Heart right ventricle (tissue), 16 donors: ENCODE data around the gene ZNF319. TPM values are rescaled to one million over a fixed set of nuclear protein-coding genes. Genes with fewer than 3 reads are reported as not detected.

ENCODE experiments used
- ATAC-seq, 8 donors: fragments of 200-7000 bp; cut with Tn5 transposase; one replicate each; pipeline ENCODE4 v1.9.1; 2020; ENCODE audit warnings: mild to moderate bottlenecking in 8 of 8, moderate library complexity in 8 of 8, moderate number of reproducible peaks in 1 of 8
- DNase-seq, 2 donors: peaks; one replicate each; pipeline ENCODE4 v3.0.0-alpha.2; 2020
- H3K27ac ChIP-seq, 10 donors: fragments of 200-600 bp; sonication (generic) in 2 of 10; one replicate each; pipeline versions ENCODE4 v1.5.0 to v1.8.0; 2020 to 2022; ENCODE audit warnings: mild to moderate bottlenecking in 3 of 10
- H3K27me3 ChIP-seq, 7 donors: fragments of 200-600 bp; one replicate each; pipeline ENCODE4 v1.8.0; 2021 to 2022; ENCODE audit warnings: mild to moderate bottlenecking in 2 of 7
- H3K36me3 ChIP-seq, 9 donors: fragments of 200-600 bp; sonication (generic) in 1 of 9; one replicate each; pipeline versions ENCODE4 v1.5.0 to v1.8.0; 2020 to 2022; ENCODE audit warnings: mild to moderate bottlenecking in 2 of 9
- H3K4me1 ChIP-seq, 9 donors: fragments of 200-600 bp; sonication (generic) in 1 of 9; one replicate each; pipeline versions ENCODE4 v1.5.0 to v1.8.0; 2020 to 2022; ENCODE audit warnings: mild to moderate bottlenecking in 4 of 9
- H3K4me3 ChIP-seq, 10 donors: fragments of 200-600 bp; sonication (generic) in 2 of 10; one replicate each; pipeline versions ENCODE4 v1.5.0 to v1.8.0; 2020 to 2022; ENCODE audit warnings: mild to moderate bottlenecking in 7 of 10, moderate library complexity in 2 of 10
- H3K9me3 ChIP-seq, 11 donors: fragments of 200-600 bp in 10 of 11; sonication (generic) in 2 of 11; one replicate each; pipeline versions ENCODE4 v1.5.0 to v1.8.0; 2013 to 2022; ENCODE audit warnings: mild to moderate bottlenecking in 2 of 11, control low read depth in 1 of 11, moderate library complexity in 1 of 11
- WGBS, 2 donors: extraction: QIAGEN DNeasy Blood & Tissue Kit; methylation state at CpG; one replicate each; pipeline ENCODE4 v1.1.7; 2013; ENCODE audit warnings: inconsistent platforms in 1 of 2; 5-methylcytosine and 5-hydroxymethylcytosine counted together
- intact Hi-C, 10 donors: fragments of 100-400 bp; cut with DNase I; formaldehyde crosslinking; loops; one replicate each; pipeline versions ENCODE4 v1.11.1 to v1.14.2; 2022
- long read RNA-seq, 3 donors: library from polyadenylated mRNA; unstranded; transcript quantifications; one replicate each; pipeline ENCODE4 v2.0.0, GENCODE V29; 2020 to 2021
- polyA plus RNA-seq, 2 donors: library from polyadenylated mRNA; stranded (reverse); fragments of 200-250 nt; gene quantifications; one replicate each; pipeline ENCODE4 v1.2.3, GENCODE V29; 2013
- total RNA-seq, 10 donors: library from RNA; stranded (reverse); fragmentation: NEBNext Ultra II Directional in 3 of 10; extraction: Animal tissue kit (Norgen Biotek cat#: 25700) in 3 of 10; gene quantifications; one replicate each; pipeline versions ENCODE4 v1.2.1 to v1.2.4, GENCODE V29; 2021 to 2023
- TF ChIP-seq, protein P1 (sequence below), 9 donors: fragments of 200-600 bp; sonication (generic) in 2 of 9; IDR thresholded peaks; one replicate each; pipeline versions ENCODE4 v1.5.0 to v1.8.0; 2021 to 2022; ENCODE audit warnings: antibody characterized with exemption in 9 of 9, mild to moderate bottlenecking in 5 of 9, moderate library complexity in 1 of 9
- donor health status: Arrhythmogenic right ventricular cardiomyopathy.
- donor health status: ischemic (EF 13 %, LVEDD 7.1; RV severe dilation, severe dysfunction).
- donor health status: healthy with polysubstance abuse.
- donor health status: DM: no; HTN: yes; CAD: no.
- donor health status: DM: no; HTN: no; CAD: no.
- donor health status: ischemic (EF 25% LVEDD 6.9; RV normal size, moderate dysfunction).
- donor health status: ischemic (EF 25% LVEDD 5.7; RV mildly dilated, moderate dysfunction).
- donor health status: healthy.
- donor health status: DM: yes; HTN: yes; CAD: no.
- donor health status: Ischemic cardiomyopathy.
- donor health status: ischemic (EF 35%, LVEDD 5.7; RV mildly dilated, moderate dysfunction).
- donor health status: nonischemic (EF 11% LVEDD 7.7; RV severe dilation, severe dysfunction).
- donor health status: DM: yes; HTN: yes; CAD: no.
- donor health status: PGD.
- donor health status: ischemic (EF 29% LVEDD 5.4; RV normal size, mild dysfunction).
- donor health status: nonischemic (EF 23%, LVEDD 6.1; RV moderate dilation, normal function).

The ZNF319 gene
- 10 to 100 TPM in 1 of 10 donors, 1 to 10 TPM in 9; 5.0 to 11.3 (median 7.5) TPM for total RNA-seq
- 1 to 10 TPM; 3.5 to 4.3 TPM for polyA plus RNA-seq
- long read RNA-seq, donor 1, partial matches to known transcripts: 0 of 10 reads
- long read RNA-seq, donor 1, other reads (novel, unspliced or antisense): 10 of 10 reads
- long read RNA-seq, donor 2, full-length matches to known transcripts: 1 of 7 reads
- long read RNA-seq, donor 2, partial matches to known transcripts: 0 of 7 reads
- long read RNA-seq, donor 2, other reads (novel, unspliced or antisense): 6 of 7 reads
- long read RNA-seq, donor 3, partial matches to known transcripts: 0 of 28 reads
- long read RNA-seq, donor 3, other reads (novel, unspliced or antisense): 26 of 28 reads

DNA sequence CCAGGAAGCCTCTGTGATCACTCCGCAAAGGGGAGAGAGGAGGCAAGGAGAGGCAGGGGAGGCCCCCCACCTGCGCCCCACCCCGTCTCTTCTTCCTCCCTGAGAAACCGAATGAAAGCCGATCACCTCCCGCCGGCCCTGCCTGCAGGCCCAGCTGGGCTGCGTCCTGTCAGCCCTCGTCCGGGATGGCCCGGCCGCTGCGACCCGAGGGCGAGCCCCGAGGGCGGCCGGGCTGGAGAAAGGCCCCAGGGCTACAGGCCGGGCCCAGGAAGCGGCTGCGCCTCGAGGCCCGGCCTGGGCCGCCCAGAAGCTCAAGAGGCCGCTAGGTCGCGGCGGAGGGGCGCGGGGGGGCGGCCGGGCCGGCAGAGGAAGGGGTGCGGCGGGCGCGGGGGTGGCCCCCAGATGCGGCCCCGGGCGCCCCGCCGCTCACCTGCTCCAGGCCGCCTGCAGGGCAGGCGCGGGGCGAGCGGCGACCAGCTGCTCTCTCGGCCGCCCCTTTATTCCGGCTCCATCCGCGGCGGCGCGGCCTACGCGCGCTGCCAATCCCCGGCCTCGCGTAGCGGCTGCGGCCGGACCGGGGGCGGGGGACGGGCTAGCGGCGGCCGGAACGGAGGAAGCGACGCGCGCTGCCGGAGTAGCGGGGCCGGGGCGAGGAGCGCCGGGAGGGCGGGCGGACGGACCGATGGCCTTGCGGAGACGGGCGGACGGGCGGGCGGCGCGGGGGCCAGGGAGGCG, at the start of gene ZNF319:
Gene ZNF319 (minus strand): TSS at position 702 of the 735 bp plus-strand sequence. CDS start 2,407 bp downstream, outside the sequence.
- H3K9me3 ChIP-seq: no peaks in the 10 kb centered on the region
- 0 to 1% methylated on average over 61 to 95 of the region's 95 CpGs for WGBS, 2 donors
- DNase-seq: peak in 1 of 2 donors; percentile 32
- TF ChIP-seq, protein P1, sequence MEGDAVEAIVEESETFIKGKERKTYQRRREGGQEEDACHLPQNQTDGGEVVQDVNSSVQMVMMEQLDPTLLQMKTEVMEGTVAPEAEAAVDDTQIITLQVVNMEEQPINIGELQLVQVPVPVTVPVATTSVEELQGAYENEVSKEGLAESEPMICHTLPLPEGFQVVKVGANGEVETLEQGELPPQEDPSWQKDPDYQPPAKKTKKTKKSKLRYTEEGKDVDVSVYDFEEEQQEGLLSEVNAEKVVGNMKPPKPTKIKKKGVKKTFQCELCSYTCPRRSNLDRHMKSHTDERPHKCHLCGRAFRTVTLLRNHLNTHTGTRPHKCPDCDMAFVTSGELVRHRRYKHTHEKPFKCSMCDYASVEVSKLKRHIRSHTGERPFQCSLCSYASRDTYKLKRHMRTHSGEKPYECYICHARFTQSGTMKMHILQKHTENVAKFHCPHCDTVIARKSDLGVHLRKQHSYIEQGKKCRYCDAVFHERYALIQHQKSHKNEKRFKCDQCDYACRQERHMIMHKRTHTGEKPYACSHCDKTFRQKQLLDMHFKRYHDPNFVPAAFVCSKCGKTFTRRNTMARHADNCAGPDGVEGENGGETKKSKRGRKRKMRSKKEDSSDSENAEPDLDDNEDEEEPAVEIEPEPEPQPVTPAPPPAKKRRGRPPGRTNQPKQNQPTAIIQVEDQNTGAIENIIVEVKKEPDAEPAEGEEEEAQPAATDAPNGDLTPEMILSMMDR (IDR thresholded peaks at IDR 0.05): no peak
- peaks cover 6 to 60% (median 36%) of the 10 kb centered on the region in 9 donors for H3K4me1 ChIP-seq
- H3K27ac ChIP-seq: peak within 1 kb of the TSS; percentile 86 to 97 (median 92)
- peak in 3 of 8 donors; percentile 0 to 9 (median 3) for ATAC-seq
- intact Hi-C loops: loop anchor here (1.0 to 10.0 kb wide), 15 partner anchors 93 to 425 kb away; partner anchors contain the start of gene KIFC3 (in 2 of the 10)
- peak within 1 kb of the TSS; percentile 57 to 97 (median 72) for H3K4me3 ChIP-seq
- H3K27me3 ChIP-seq: no peaks in the 10 kb centered on the region
- H3K36me3 ChIP-seq: peaks cover 0 to 59% (median 18%) of the 10 kb centered on the region in 9 donors

DNA sequence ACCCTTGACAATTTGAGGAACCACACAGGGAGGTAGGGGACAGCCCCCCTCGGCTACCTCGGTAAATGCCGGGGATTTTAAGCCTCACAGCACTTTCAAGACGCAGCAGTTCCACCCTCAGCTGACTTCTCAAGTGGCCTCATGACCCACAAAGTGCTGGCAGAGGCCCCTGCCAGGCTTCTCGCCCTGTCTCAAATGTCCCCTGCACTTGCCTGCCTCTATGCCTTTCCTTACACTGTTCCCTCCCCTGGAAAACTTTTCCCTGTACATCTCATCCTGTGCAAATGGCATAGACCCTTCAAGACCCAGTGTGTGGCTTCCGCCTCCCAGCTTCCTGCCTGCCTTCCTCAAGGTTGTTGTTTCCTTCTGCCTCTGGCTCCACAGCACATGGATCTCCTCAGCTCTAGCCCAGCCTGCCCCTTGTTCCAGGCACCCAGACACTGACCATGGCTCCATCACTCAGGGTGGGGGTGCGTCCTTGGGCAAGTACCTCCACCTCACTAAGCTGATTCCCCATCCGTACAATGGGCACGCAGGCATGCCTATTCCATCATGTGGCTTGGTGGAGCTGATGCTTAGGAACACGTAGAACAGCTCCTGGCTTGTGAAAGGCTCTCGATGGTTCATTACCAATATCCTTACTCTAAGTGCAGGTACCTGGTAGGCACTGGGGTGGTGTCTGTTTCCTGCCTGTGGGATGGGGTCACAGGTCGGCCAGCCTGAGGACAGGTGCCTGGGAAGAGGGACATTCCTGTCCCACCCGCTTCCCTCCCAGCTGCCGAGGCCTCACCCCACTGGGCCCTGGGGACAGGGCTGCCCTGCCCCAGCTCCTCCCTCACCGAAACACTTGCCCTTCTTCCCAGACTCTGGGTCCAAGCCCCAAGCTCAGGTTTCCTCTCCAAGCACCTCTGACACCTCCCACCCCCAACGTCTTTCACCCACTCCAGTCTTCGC, 49.0 kb upstream of the ZNF319 start:
- ATAC-seq (no peak), DNase-seq (no peak)
- H3K4me1 ChIP-seq: peaks cover 4 to 59% (median 35%) of the 10 kb centered on the region in 9 donors

DNA sequence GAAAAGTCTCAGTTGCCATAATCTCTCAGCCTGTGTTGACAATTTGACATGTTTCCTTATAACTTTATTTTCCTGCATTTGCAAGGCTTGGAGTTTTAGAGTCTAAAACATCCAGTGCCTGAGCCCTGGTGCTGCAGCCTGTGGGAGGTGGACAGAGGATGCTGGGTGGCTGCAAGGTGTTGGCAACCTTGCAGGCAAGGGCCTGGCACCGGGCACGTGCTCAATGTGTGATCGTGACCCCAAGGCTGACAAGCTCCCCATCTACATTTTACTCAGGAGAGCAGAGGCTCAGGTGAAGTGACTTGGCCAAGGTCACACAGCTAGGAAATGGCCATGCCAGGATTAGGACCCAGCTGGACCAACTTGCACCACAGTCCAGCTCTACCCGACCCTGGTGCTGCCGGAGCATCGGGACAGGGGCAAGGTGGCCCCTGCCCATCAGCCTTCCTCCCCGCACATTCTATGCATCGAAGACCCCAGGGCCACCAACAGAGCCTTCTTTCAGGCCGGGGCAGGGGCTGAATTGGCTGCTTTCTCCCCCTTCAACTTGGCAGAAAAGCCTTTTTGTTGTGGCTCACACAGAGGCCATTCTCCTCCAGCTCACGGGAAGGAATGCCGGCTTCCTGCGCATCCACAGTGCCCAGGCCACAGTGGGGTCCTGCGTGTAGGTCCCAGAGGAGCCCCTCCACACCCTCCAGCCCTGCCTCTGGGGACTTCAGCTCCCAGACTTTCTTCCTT, 48.2 kb upstream of the ZNF319 start:
- no peak for ATAC-seq
- no peaks in the 10 kb centered on the region for H3K9me3 ChIP-seq
- no peak for DNase-seq
- WGBS, 2 donors: 70 to 77% methylated on average over 13 of the region's 13 CpGs
- no peak overlapping the region for H3K4me3 ChIP-seq
- H3K27ac ChIP-seq: peak overlapping the region in 9 of 10 donors; percentile 26 to 87 (median 78)
- H3K4me1 ChIP-seq: peaks cover 4 to 59% (median 35%) of the 10 kb centered on the region in 9 donors
- H3K27me3 ChIP-seq: no peaks in the 10 kb centered on the region
- peaks cover 0 to 23% (median 1%) of the 10 kb centered on the region in 9 donors for H3K36me3 ChIP-seq
- intact Hi-C loops: no loop called here
- TF ChIP-seq, protein P1 (IDR thresholded peaks at IDR 0.05): no peak

More for the DNA sequence above, 49.0 kb upstream of the ZNF319 start:
- intact Hi-C loops: no loop called here
- H3K36me3 ChIP-seq: peaks cover 0 to 14% (median 0%) of the 10 kb centered on the region in 9 donors
- 62 to 67% methylated on average over 17 of the region's 17 CpGs for WGBS, 2 donors
- H3K9me3 ChIP-seq: no peaks in the 10 kb centered on the region
- TF ChIP-seq, protein P1 (IDR thresholded peaks at IDR 0.05): no peak
- H3K27me3 ChIP-seq: no peaks in the 10 kb centered on the region
- H3K4me3 ChIP-seq: no peak overlapping the region
- peak overlapping the region in 8 of 10 donors; percentile 26 to 87 (median 71) for H3K27ac ChIP-seq
